ENCODE measurements around the gene MACROH2A2.
"Not testable (repeated sequence)": the region's sequence is repeated elsewhere in the genome, so short reads cannot be mapped to it uniquely, and the experiment has no call there.

Gene MACROH2A2

GRCh38 chr10:70101068-70101562, 48.5 kb downstream of the MACROH2A2 start:
- not testable (repeated sequence) for DNase-seq (ENCODE audit: low read depth)

GRCh38 chr10:70101668-70102067, 49.0 kb downstream of the MACROH2A2 start:
- no peak for DNase-seq (ENCODE audit: low read depth)

DNA sequence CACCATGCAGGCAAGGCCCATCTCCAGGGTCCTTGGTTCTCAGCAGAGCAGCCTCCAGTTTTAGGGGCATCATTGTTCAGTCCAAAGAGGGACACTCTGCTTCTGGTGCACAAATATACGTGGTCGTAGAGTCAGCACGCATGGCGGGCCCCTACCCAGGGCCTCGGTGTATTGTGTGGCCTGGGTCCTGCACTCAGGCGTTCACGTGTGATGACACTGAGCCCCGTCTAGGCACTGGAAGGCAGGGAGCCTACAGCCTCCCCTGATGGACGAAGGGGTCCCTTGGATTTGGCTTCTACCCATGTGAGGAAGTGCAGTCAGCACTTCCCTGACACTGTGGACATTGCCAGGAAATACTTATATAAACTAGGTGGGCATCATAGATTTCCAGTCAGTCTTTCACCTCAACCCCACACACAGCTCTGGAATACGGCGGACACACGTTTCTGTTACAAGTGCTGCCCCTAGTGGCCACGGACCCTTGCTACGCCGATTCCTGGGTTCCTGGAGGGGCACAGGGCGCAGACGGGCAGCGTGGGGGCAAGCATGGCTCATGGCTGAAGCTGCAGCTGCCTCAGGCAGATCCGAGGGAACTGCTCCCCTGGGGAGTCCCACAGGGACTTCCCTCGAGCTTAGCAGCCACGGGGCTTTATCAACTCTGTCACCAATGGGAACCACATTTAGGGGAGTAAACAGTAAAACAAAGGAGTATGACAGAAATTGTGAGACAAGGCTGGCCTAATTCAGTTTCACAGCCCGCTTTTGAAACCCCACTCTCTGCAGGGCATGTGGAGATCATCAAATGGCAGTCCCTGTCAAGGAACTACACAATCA, 54.5 kb downstream of the MACROH2A2 start:
- no peak for DNase-seq (ENCODE audit: low read depth)

DNA sequence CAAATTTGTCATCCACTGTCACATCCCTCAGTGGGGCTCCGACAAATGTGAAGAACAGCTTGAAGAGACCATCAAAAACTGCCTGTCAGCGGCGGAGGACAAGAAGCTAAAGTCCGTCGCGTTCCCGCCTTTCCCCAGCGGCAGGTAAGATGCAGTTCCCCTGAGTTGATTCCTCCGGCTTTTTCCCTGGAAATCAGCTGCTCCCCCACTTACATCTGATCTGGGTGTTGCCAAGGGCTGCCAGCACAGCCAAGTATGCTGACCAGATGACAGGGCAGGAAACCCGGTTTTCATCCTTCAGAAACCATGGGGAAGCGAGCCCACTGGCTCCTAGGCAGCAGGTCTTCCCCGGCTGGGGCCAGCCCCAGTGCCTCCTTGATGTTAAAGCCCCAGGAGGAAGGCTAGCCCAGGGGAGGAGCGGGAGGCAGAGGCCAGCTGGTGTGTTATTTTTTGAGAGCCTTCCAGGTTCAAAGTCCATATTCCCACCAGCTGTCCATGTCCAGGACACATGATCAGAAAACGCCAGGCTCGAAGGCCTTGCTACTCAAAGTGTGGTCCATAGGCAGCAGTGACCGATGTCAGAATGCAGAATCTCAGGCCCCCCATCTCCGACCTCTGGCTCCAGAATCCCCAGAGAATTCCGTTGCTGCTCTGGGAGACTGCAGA, 56.6 kb downstream of the MACROH2A2 start:
- DNase-seq (ENCODE audit: low read depth): no peak

GRCh38 chr10:70111496-70111895, 58.9 kb downstream of the MACROH2A2 start:
- no peak for DNase-seq (ENCODE audit: low read depth)

GRCh38 chr10:70112071-70112470, 59.4 kb downstream of the MACROH2A2 start:
- no peak for DNase-seq (ENCODE audit: low read depth)

GRCh38 chr10:70114902-70115301, 62.3 kb downstream of the MACROH2A2 start:
- no peak for DNase-seq (ENCODE audit: low read depth)

DNA sequence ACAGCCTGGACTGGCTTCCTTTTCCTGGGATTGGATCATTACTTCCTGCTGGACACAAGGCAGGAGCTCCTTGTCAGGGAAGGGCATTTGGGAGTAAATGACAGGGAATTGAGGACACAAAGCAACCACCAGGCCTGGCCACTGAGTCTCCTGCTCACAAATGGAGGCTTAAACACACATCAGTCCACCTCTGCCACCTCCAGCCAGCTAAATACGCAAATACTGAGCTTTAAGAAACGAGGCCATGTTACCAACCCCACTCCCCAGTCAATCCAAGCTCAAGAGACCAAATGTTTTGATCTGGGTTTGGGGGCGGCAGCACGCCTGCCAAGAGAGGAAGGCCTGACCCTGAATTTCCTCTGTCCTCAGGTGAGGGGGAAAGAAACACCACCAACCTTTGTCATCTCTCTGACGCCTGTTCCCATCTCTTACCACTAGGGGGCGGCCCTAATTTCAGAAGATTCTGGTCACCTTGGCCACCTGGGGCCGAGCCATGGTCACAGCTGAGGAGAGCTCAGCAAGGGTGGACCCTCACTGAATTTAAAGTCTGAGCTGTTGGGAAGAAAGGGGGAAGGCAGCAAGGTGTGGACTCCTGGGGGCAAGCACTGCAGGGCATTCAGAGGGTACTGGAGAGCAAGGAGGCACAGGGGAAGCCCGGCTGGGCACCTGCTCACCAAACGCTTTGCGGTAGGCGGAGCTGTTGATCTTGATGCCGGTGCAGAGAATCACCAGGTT, 63.5 kb downstream of the MACROH2A2 start:
- DNase-seq (ENCODE audit: low read depth): peak; percentile 37

GRCh38 chr10:70117646-70118045, 65.0 kb downstream of the MACROH2A2 start:
- no peak for DNase-seq (ENCODE audit: low read depth)

- no peak for DNase-seq (ENCODE audit: low read depth)
Observed at GRCh38 chr10:70118196-70118595, 65.5 kb downstream of the MACROH2A2 start.

GRCh38 chr10:70119197-70119596, 66.6 kb downstream of the MACROH2A2 start:
- no peak for DNase-seq (ENCODE audit: low read depth)

DNA sequence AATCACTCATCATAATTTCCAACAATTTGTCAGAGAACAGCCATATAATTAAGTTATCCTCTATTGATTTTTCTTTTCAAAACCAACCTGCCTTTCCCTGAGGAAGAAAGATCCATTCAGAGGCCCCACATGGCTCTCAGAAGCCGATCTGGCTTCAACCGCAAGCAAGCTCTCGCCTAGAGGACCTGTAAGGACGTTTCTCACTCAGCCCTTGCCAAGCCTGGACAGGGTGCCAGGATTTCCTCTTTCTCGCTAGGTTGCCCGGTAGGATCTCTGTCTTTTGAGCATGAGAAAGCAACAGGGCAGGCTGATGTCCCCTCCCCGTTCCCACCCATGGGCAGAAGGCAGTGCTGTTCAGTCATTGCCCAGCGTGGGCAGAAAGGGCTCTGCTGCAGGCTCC, 67.0 kb downstream of the MACROH2A2 start:
- no peak for DNase-seq (ENCODE audit: low read depth)

GRCh38 chr10:70120417-70120816, 67.8 kb downstream of the MACROH2A2 start:
- no peak for DNase-seq (ENCODE audit: low read depth)

DNA sequence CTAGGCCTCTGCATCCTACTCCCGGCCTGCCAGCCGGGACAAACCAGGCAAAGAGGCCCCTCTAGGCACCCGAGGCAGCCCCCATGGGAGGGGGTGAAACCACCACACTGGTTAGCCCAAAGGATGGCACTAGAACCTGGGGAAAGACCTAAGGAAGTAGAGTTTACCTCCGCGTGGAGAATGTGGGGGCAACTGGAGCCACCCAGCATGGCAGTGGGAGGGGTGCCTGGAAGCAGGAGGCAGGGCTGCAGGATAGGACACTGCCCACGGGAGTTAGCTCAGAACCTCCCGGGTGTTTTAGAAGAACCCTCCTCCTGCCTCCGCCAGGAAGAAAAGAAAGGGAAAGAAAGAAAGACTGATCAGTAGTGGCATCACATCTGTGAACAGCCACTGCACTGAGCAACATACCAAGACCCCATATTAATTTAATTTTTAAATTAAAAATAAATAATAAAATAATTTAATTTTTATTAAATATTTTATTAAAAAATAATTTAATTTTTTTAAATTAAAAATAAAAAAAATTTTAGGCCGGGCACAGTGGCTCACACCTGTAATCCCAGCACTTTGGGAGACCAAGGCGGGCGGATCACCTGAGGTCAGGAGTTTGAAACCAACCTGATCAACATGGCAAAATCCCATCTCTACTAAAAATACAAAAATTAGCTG, 68.8 kb downstream of the MACROH2A2 start:
- no peak for DNase-seq (ENCODE audit: low read depth)

DNA sequence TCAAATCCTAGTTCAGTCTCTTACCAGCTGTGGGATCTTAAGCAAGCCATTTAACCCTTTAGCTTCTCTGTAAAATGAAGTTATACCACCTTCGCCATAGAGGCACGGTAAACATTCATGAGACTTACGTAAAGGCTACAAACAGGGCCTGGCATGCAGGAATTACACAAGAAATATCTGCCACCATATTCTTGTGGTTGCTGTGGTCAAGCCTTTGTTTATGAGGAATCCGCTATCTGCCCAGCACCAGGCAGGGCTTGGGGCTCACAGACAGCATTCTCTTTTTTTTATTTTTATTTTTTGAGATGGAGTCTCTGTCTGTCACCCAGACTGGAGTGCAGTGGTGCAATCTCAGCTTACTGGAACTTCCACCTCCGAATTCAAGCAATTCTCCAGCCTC, 70.1 kb downstream of the MACROH2A2 start:
- DNase-seq (ENCODE audit: low read depth): no peak

DNA sequence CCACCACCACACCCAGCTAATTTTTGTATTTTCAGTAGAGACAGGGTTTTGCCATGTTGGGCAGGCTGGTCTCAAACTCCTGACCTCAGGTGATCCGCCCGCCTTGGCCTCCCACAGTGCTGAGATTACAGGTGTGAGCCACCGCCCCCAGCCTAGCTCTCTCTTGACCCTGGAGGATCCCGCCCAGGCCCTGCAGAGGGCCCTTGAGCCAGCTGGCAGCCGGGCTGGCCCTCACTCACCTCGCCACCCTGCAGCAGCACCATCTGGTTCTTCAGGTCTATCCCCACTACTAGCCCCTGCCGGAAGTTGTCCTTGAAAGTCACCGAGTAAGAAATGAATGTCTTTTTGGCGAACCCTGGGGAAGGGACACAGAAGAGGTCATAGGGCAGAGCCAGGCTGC, 70.5 kb downstream of the MACROH2A2 start:
- not testable (repeated sequence) for DNase-seq (ENCODE audit: low read depth)

DNA sequence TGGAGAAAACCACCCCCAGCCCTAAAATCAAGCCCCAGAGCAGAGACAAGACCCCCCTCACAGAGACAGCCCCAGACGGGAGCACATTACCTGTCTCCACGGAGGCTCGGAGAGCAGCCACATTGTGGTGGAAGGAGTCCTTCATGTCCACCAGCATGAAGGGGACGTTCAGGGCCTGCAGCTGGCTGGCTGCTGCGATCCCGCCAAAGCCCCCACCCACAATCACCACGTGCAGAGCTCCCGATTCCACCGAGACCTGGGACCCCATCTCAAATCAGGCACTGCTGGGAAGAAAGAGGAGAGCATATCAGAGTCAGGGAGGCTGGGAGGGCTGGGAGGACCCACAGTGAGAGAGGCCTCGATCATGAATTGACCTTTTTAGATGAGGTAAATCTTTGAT, 71.2 kb downstream of the MACROH2A2 start:
- no peak for DNase-seq (ENCODE audit: low read depth)

- no peak for DNase-seq (ENCODE audit: low read depth)
Observed at GRCh38 chr10:70124415-70124814, 71.8 kb downstream of the MACROH2A2 start.

DNA sequence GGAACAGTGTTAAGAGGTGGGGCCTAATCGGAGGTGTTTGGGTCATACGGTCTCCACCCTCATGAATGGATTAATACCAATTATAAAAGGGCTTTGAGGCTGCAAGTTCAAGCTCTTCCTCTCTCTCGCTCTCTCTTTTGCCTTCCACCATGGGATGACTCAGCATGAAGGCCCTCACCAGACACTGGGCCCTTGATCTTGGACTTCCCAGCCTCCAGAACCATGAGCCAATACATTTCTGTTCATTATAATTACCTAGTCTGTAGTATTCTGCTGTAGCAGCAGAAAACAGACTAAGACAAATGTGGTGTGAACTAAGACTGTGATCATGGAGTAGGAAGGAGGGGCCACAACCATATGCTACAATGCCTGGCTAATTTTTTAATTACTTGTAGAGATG, 72.3 kb downstream of the MACROH2A2 start:
- no peak for DNase-seq (ENCODE audit: low read depth)

GRCh38 chr10:70125918-70126552, 73.4 kb downstream of the MACROH2A2 start:
- DNase-seq (ENCODE audit: low read depth): no peak

- no peak for DNase-seq (ENCODE audit: low read depth)
Observed at GRCh38 chr10:70126700-70127395, 74.2 kb downstream of the MACROH2A2 start.

Data from stimulated activated CD4-positive, alpha-beta T cell treated with anti-CD3 and anti-CD28 coated beads, Interleukin-2, amount 100 ng/mL, for 4 hours (primary cell).